ENCODE results near the gene MAPKAPK2.
"Not testable (repeated sequence)": the region's sequence is repeated elsewhere in the genome, so short reads cannot be mapped to it uniquely, and the experiment has no call there.

Gene MAPKAPK2

DNA sequence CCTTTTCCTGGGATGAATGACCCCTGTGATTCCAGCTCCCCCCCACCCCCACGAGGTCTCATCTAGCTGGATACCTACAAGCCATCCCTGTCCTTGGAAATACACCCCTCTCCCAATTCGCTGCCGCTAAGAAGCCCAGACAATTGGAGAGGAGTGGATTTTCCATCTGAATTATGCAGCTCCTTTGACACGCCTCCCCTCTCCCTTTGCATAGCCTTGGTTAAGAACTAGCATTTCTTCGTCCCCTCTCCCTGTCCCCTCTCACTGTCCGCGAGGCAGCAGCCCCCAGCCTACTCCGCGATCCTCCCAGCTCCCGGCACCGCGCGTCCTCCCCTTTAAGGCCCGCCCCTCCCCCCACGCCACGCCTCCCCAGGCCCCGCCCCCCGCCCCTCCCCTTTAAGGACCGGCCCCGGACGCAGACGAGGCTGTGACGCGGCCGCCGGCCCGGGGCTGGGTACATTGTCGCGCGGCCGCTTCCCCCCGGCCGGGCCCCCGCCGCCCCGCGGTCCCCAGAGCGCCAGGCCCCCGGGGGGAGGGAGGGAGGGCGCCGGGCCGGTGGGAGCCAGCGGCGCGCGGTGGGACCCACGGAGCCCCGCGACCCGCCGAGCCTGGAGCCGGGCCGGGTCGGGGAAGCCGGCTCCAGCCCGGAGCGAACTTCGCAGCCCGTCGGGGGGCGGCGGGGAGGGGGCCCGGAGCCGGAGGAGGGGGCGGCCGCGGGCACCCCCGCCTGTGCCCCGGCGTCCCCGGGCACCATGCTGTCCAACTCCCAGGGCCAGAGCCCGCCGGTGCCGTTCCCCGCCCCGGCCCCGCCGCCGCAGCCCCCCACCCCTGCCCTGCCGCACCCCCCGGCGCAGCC is at the start of gene MAPKAPK2:
TSS of gene MAPKAPK2 (plus strand) at position 428 of the 856 bp plus-strand sequence. CDS start at position 753, 325 bp downstream.
- TF ChIP-seq, protein P1, sequence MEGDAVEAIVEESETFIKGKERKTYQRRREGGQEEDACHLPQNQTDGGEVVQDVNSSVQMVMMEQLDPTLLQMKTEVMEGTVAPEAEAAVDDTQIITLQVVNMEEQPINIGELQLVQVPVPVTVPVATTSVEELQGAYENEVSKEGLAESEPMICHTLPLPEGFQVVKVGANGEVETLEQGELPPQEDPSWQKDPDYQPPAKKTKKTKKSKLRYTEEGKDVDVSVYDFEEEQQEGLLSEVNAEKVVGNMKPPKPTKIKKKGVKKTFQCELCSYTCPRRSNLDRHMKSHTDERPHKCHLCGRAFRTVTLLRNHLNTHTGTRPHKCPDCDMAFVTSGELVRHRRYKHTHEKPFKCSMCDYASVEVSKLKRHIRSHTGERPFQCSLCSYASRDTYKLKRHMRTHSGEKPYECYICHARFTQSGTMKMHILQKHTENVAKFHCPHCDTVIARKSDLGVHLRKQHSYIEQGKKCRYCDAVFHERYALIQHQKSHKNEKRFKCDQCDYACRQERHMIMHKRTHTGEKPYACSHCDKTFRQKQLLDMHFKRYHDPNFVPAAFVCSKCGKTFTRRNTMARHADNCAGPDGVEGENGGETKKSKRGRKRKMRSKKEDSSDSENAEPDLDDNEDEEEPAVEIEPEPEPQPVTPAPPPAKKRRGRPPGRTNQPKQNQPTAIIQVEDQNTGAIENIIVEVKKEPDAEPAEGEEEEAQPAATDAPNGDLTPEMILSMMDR (conservative IDR thresholded peaks at IDR 0.05): no peak
- peak within 1 kb of the TSS; percentile 81 for H3K27ac ChIP-seq

DNA sequence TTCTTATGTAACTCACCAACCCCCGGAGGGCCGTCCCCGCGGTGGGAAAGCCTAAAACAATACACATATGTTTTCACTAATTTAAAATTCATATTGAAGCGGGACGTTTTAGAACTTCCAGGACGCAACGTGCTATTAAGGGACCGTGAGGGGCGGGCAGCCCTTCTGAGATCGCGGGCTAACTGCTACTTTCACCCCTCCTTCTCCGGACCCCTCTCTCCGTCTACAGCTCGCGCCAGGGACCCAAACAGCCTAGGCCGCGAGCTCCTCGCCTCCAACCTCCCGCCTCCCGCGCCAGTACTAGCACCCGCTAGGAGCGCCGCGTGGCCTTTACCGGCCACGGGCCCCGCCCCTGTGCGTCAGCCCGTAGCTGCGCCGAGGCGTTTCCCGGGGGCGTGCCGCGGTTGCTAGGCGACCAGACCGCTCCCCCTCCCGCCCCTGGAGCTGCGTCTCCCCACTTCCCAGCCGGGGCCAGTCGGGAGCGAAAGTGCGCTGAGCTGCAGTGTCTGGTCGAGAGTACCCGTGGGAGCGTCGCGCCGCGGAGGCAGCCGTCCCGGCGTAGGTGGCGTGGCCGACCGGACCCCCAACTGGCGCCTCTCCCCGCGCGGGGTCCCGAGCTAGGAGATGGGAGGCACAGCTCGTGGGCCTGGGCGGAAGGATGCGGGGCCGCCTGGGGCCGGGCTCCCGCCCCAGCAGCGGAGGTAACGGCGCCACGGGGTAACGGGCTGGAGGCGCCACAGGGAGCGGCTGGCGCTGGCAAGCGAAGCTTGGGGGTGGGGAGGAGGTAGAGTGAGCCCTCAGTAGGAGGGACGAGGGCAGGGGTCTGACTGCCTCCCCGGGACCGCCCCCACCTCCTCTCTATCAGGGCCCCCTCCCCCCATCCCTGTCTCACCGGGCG is 49.4 kb upstream of the MAPKAPK2 start, which contains the start of gene DYRK3:
TSS of gene DYRK3 (plus strand) at position 457 of the 898 bp plus-strand sequence. CDS start at position 625, 168 bp downstream.
- H3K27ac ChIP-seq: peak within 1 kb of the TSS; percentile 58
- TF ChIP-seq, protein P1 (conservative IDR thresholded peaks at IDR 0.05): no peak

DNA sequence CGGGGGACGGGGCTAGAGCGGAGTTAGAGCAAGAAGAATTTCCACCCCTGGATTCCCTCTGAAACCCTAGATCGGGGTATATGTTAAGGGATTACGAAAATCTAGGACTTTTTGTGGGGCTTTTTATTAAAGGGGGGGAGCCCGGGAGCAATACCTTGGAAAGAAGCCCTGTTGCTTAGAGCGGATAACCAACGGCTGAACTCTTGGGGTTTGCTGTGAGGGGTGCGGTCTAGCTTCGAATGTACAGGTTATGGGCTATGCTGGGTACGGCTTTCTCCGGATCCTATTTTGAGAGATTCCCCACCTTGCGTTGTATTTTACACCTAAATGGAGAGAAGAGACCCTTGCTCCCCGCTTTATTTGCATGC is 48.7 kb upstream of the MAPKAPK2 start:
- peak overlapping the region; percentile 58; the same call in 1 of the 2 replicates for H3K27ac ChIP-seq
- TF ChIP-seq, protein P1 (conservative IDR thresholded peaks at IDR 0.05): no peak

DNA sequence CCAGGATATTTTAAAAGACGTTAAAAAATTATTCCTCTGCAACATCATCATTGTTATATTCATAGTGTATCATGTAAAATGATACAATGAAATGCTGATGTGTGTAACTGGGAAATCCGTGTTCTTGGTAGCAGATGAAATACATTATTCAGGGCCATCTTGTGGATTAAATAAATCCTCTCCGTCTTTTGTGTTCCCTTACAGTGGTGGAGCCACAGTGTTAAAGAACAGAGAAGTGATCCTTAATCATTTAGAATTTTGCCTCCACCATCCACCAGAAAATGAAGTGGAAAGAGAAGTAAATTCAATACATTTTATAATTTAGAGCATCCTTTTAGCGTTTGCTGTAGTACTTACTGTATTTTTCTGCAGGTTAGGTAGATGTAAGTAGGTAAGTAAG is 48.0 kb upstream of the MAPKAPK2 start:
- TF ChIP-seq, protein P1 (conservative IDR thresholded peaks at IDR 0.05): no peak
- no peak overlapping the region for H3K27ac ChIP-seq

DNA sequence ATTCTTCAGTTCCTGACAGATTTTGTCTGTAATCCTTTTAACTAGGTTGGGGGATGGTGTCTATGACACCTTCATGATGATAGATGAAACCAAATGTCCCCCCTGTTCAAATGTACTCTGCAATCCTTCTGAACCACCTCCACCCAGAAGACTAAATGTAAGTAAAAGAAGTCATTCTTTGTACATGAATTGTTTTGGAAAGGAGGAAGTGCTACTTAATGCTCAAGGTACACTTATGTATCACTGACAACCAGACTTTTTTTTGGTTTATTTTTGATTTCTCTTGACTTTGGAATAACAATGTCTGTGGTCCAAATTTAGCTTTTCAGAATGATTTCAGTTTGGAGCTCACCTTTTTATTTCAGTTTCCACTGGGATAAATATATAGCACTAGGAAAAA is 47.1 kb upstream of the MAPKAPK2 start:
- H3K27ac ChIP-seq: no peak overlapping the region
- TF ChIP-seq, protein P1 (conservative IDR thresholded peaks at IDR 0.05): no peak

DNA sequence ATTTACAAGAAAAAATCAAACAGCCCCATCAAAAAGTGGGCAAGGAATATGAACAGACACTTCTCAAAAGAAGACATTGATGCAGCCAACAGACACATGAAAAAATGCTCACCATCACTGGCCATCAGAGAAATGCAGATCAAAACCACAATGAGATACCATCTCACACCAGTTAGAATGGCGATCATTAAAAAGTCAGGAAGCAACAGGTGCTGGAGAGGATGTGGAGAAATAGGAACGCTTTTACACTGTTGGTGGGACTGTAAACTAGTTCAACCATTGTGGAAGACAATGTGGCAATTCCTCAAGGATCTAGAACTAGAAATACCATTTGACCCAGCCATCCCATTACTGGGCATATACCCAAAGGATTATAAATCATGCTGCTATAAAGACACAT is 42.6 kb upstream of the MAPKAPK2 start:
- not testable (repeated sequence) for H3K27ac ChIP-seq

DNA sequence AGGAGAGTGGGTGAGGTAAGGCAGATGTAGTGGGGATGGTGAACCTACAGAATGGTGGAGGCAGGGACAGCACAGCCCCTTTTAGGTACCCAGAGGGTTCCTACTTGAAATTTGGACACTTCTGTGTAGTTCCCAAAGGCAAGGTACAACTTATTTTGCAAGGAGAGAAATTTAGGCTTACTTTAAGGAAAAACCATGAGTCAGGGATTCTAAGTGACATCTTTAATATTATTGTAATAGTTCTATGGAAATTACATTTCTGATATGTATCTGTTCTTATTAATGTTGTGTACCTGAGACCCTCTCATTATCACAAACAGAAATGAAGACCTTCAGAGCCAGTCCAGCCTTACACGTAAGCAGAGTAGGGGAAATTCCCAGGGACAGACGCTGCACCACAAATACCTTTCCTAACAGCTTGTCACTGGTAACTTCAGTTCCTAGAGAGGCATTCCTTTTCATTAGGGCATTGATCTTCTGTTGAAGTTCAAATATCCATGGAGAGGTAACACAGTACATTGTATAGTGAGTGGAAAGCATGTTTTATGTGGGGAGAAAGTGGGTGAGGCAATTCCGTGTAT is 41.5 kb upstream of the MAPKAPK2 start:
- TF ChIP-seq, protein P1 (conservative IDR thresholded peaks at IDR 0.05): no peak
- H3K27ac ChIP-seq: no peak overlapping the region
